Medulla oblongata (tissue), 1 donor: ENCODE measurements around the gene CLCN7.
"Not testable (repeated sequence)": the region's sequence is repeated elsewhere in the genome, so short reads cannot be mapped to it uniquely, and the experiment has no call there.

Experiments used
- DNase-seq: peaks from one replicate; pipeline ENCODE4 v3.0.0-alpha.2; 2015; ENCODE audit errors: extremely low spot score

Gene CLCN7

GRCh38 chr16:1446296-1447080 is 28.3 kb downstream of the CLCN7 start:
- DNase-seq = no peak

GRCh38 chr16:1445518-1446203 is 29.2 kb downstream of the CLCN7 start:
- no peak for DNase-seq

- DNase-seq = no peak
These were observed 29.9 kb downstream of the CLCN7 start for GRCh38 chr16:1444730-1445517.

GRCh38 chr16:1443980-1444729 is 30.7 kb downstream of the CLCN7 start, which contains the start of gene CCDC154:
Gene CCDC154, minus strand, starts transcription at chr16:1444556. Its CDS starts 234 bp downstream, at chr16:1444322.
- no peak for DNase-seq

GRCh38 chr16:1443403-1443973 is 31.3 kb downstream of the CLCN7 start:
- DNase-seq = no peak

GRCh38 chr16:1442697-1443096 is 32.1 kb downstream of the CLCN7 start:
- DNase-seq = no peak

- no peak for DNase-seq
These were observed 33.4 kb downstream of the CLCN7 start for GRCh38 chr16:1441391-1441829.

- not testable (repeated sequence) for DNase-seq
These were observed 35.1 kb downstream of the CLCN7 start for GRCh38 chr16:1439699-1440074.

GRCh38 chr16:1439058-1439698 is 35.6 kb downstream of the CLCN7 start:
- no peak for DNase-seq

GRCh38 chr16:1438229-1439057 is 36.4 kb downstream of the CLCN7 start:
- no peak for DNase-seq

GRCh38 chr16:1437606-1438005 is 37.2 kb downstream of the CLCN7 start:
- DNase-seq = no peak

- DNase-seq = no peak
These were observed 38.0 kb downstream of the CLCN7 start for GRCh38 chr16:1436731-1437355.

- no peak for DNase-seq
These were observed 38.7 kb downstream of the CLCN7 start for GRCh38 chr16:1435921-1436697.

- DNase-seq = no peak
These were observed 39.9 kb downstream of the CLCN7 start for GRCh38 chr16:1434644-1435592.

GRCh38 chr16:1433756-1434155 is 41.1 kb downstream of the CLCN7 start:
- no peak for DNase-seq

- no peak for DNase-seq
These were observed 41.6 kb downstream of the CLCN7 start for GRCh38 chr16:1433263-1433560.

- DNase-seq = no peak
These were observed 42.2 kb downstream of the CLCN7 start for GRCh38 chr16:1432388-1433262.
